ENCODE data around the gene SYCP2L.
"Not testable (repeated sequence)": the region's sequence is repeated elsewhere in the genome, so short reads cannot be mapped to it uniquely, and the experiment has no call there.

Gene SYCP2L

DNA sequence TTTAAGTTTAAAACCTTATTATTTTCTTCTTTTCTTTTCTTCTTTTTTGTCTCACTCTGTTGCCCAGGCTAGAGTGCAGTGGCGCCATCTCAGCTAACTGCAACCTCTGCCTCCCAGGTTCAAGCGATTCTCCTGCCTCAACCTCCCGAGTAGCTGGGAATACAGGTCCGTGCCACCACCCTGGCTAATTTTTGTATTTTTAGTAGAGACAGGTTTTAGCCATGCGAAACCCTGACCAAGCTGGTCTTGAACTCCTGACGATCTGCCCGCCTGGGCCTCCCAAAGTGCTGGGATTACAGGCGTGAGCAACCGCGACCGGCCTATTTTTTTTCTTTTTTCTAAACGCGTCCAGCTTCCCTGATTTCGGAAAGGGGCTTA lies 4.6 kb upstream of the SYCP2L start:
- DNase-seq, result not testable (repeated sequence)

DNA sequence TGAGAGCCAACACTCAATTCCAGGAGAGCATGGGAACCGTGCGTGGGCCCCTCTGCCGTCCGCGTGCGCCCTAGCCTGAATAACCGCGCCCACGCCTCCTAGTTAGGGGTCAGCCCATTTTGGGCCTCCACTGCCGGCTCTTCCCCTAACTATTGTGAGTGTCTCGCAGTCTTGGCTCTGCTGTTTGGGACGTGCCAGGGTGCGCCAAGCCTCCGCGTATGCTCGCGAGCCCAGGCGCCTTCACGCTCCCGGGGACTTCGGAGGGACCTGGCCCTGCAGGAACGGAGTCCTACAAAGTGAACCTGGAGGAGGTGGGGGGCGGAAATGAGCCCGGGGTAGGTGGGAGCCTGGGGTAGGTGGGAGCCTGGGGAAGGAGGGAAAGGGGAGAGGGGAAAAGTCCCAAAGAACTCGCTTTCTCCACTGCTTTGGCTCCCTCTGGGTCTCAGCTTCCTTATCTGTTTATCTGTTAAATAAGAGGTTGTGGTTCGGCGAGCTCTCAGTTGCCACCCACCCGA lies 4.1 kb upstream of the SYCP2L start:
- DNase-seq, result no peak

DNA sequence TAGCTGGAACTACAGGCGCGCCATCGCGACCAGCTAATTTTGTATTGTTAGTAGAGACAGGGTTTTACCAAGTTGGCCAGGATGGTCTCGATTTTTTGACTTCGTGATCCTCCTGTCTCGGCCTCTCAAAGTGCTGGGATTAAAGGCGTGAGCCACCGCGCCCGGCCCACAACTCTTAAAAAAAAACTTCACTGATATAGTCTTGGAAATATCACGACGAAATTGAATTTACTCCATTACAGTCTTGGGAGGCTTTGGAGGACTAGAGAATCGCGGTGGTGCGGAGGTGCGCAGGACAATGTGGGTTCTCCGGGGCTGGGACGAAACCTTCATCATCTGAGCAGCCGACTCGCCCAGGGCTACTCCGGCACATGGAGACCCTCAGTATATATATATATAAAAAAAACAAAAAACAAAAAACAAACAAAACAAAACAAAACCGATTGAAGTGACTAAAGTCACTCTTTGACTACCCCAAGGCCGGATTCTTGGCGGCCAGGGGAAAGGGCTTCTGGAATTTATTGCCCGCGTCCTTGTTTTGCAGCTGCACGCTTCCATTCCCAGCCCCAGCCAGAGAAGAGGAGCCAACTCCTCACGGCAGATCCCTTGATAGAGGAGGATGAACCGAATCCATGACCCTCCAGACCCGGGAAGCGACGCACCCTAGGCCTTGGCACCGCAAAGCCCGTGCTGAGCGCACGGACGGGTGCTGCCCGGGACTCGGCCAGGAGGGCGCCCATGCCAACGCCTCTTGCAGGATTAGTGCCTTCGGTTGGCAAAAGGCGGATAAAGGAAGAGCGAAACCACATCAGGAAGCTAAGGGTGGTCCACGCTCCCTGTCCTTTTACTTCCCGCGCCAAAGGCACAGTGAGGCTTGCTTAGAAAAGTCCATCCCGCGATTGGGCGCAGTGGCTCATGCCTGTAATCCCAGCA lies 3.3 kb upstream of the SYCP2L start:
- DNase-seq, result no peak

DNA sequence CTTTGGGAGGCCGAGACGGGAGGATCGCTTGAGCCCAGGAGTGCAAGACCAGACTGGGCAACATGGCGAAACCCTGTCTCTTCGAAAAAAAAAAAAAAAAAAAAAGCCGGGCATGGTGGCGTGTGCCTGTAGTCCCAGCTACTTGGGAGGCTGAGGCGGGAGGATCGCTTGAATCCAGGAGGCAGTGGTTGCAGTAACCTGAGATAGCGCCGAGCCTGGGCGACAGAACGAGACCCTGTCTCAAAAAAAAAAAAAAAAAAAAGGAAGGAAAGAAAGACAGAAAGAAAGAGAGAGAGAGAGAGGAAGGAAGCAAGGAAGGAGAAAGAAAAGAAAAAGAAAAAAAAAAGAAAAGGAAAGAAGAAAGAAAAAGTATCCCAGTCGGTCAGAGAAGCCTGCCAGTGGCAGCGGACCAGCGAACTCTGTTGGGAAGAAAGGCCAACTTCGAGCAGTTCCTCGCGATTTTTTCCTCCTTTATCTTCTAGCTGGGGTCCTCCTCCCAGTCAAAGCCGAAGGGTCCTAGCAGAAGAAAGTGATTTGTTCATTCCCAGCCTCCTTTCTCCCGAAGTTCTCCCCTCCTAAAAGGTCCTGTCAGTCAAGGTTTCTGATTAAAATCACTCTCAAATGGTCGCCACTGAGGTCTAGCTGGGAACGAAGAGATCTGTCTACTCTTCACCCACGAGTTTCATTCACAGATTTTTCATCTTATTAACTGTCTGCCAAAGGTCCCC lies 2.4 kb upstream of the SYCP2L start:
- DNase-seq, result no peak

DNA sequence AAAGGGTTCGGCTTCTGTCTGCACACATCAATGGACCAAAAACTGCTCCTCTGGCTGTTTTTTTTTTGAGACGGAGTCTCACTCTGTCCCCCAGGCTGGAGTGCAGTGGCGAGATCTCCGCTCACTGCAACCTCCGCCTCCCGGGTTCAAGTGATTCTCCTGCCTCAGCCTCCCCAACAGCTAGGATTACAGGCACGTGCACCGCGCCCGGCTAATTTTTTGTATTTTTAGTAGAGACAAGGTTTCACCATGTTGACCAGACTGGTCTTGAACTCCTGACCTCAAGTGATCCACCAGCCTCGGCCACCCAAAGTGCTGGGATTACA lies 524 bp upstream of the SYCP2L start:
- DNase-seq, result not testable (repeated sequence)

DNA sequence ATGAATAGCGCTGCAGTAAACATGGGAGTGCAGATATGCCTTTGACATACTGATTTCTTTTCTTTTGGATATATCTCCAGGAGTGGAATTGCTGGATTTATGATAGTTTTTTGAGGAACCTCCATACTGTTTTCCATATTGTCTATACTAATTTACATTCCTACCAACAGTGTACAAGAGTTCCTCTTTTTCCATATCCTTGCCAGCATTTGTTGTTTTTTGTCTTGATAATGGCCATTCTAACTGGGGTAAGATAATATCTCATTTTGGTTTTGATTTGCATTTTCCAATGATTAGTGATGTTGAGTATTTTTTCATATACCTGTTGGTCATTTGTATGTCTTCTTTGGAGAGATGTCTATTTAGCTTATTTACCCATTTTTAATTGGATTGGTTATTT lies 3.3 kb downstream of the SYCP2L start:
- no peak for DNase-seq

DNA sequence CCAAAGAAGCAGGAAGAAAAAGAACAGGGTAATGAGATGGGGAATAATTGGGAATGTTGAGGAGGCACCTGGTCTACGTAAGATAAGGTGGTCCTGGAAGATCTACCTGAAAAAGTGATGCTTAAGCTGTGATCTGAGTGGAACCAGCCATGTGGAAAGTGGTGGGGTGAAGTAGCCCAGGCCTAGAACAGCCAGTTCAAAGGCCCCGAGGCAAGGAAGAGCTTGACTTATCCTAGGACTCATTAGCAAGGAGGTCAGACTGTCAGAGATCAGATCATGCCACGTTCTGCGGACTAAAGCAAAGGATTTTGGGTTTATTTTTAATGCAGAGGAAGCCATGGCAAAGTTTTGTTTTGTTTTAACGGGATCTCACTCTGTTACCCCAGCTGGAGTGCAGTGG lies 5.1 kb downstream of the SYCP2L start:
- DNase-seq, result no peak

DNA sequence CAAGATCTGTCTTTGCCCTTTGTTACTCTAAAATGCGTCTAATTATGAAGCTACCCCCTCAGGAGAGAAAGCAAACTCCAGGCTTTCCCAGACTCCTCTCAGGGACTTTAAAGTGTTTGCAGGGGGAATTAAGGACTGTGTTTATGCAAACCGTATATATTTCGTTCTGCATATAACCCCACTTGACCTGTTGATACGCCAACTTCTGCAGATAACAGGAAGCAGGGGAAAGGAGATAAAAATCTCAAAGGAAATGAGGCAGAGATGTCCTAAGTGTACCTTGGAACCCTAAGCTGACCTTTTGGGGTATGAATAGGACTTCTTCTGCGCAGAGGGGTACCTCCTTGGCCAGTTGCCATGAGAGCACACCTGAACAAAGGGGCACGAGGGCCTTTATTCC lies 8.1 kb downstream of the SYCP2L start:
- no peak for DNase-seq

DNA sequence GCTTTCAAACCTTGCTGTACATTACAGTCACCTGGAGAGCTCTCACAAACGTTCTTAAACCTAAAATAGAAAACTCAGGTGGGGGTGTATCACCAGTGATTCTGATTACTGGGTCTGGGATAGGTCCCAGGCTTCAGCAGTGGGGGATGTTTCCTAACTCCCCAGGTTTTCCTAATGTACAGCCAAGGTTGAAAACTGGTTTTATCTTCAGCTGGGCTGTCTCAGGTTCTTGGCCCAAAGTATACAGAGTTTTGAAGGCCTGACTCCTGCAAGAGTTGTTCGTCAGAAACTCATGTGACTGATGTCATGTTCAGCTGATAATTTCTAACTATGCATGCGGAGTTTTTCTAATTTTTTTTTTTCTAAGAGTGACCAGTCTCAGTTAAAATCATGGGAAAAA lies 9.8 kb downstream of the SYCP2L start:
- no peak for DNase-seq

DNA sequence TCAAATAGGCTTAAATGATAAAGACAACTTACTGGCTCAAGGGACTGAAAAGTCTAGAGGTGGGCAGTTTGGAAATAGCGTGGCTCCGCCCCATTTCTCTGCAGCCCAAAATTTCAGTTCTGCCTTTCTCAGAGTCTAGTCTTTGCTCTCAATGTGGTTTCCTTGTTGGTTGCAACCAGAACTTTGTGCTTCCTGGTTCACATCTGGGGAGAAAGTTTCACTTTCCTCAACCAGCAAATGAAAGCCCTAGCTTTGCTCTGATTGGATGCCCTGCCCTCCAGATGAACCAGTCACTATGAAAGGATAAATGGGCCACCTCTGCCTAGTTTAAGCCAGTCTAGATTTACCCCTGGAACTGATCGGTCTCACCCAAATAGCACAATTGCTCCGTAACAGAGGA lies 14.9 kb downstream of the SYCP2L start:
- no peak for DNase-seq

DNA sequence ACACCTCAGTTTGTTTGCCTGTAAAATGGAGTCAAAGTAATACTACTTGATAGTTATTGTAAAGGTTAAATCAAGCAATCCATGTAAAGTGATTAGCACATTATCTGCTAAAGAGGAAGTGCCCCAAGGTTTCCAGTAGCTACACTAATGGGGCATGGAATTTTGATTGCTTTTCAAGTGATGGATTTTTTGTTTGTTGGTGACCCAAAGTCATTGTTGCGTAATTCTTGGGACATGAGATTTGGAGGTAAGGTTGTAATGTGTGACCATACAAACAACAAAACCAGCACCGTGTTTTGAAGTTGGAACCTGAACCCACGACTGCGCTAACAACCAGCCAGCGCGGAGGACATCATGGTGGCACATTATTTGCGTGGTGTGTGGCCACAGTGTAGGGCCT lies 17.2 kb downstream of the SYCP2L start:
- no peak for DNase-seq

DNA sequence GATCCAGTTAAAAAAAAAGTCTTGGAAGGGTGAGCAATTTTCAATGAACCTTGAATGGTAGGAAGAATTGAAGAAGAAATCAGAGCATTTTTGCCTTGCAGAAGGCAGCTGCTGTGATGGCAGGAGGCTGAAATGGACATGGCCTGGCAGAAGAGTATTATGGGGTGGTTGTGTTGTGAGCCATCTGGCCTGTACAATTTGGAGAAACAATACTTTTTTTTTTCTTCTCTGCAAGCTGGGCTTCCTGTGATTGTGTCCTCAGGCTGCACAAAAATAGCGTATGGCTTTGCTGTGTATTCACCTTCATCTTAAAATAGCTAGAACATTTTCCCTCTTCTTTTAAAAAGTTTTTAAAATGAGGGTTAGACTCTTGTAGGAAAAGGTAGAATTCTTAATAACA lies 21.4 kb downstream of the SYCP2L start:
- no peak for DNase-seq

DNA sequence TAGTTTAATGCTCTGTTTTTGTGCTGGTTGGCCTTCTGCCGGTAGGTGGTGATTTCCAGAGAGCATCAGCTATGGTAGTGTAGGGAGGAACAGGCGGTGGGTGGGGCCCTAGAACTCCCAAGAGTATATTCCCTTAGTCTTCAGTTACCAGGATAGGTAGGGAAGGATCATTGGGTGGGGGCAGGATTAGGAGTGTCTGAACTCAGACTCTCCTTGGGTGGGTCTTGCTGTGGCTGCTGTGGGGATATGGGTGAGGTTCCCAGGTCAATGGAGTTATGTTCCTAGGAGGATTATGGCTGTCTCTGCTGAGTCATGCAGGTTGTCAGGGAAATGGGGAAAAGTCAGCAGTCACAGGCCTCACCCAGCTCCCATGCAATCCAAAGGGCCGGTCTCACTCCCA lies 32.7 kb downstream of the SYCP2L start:
- not testable (repeated sequence) for DNase-seq

DNA sequence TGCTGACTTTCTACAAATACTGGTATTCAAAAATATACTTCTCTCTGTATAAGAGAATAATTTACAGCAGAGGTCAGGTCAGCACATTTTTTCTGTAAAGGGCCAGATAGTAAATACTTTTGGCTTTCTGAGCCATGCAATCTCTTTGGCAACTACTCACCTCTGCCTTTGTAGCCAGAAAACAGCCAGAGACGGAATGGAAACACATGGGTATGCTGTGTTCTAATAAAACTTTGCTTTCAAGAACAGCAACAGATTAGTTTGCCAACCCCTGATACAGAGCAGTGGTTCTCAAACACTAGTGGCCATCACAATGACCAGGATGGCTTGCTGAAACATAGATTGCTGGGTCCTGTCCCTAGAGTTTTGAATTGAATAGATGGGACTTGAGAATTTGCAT lies 46.3 kb downstream of the SYCP2L start:
- no peak for DNase-seq

DNA sequence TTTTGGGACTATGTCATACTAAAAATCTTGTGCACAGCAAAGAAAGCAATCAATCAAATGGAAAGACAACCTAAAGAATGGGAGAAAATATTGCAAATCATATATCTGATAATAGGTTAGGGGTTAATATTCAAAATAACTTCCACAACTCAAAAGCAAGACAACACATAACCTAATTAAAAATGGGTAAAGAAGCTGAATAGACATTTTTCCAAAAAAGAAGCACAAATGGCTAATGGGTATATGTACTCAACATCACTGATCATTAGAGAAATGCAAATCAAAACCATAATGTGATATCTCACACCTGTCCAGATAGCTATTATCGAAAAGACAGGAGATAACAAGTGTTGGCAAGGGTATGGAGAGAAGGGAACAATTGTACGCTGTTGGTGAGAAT lies 53.0 kb downstream of the SYCP2L start:
- DNase-seq, result no peak

DNA sequence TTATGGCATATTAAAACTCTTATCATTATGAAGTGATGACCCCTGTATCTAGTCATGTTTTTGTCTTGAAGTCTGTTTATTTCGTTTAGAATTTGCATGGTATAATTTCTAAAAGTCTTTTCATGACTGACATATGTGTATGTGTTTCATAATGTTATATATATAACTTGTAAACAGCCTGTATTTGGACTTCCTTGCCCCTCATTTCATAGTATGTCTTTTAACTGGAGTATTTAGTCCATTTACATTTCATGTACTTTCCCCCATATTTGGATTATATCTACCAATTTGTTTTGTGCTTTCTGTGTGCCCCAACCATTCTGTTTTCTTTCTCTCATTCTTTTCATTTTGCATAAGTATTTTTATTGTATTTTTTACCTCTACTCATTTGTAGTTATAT lies 59.0 kb downstream of the SYCP2L start:
- DNase-seq, result no peak

DNA sequence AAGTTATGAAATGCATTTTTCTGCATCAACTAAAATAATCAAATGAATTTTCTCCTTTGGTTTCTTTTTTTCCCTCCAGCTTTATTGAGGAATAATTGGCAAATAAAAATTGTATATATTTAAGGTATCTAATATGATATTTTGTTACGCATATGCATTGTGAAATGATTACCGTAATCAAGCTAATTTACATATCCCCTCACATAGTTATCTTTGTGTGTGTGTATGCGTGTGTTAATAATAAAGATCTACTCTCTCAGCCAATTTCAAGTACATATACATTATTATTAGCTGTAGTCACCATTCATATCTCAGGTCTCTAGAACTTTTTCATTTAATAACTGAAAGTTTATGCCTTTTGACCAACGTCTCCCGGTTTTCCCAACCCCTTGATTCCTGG lies 61.1 kb downstream of the SYCP2L start:
- no peak for DNase-seq

DNA sequence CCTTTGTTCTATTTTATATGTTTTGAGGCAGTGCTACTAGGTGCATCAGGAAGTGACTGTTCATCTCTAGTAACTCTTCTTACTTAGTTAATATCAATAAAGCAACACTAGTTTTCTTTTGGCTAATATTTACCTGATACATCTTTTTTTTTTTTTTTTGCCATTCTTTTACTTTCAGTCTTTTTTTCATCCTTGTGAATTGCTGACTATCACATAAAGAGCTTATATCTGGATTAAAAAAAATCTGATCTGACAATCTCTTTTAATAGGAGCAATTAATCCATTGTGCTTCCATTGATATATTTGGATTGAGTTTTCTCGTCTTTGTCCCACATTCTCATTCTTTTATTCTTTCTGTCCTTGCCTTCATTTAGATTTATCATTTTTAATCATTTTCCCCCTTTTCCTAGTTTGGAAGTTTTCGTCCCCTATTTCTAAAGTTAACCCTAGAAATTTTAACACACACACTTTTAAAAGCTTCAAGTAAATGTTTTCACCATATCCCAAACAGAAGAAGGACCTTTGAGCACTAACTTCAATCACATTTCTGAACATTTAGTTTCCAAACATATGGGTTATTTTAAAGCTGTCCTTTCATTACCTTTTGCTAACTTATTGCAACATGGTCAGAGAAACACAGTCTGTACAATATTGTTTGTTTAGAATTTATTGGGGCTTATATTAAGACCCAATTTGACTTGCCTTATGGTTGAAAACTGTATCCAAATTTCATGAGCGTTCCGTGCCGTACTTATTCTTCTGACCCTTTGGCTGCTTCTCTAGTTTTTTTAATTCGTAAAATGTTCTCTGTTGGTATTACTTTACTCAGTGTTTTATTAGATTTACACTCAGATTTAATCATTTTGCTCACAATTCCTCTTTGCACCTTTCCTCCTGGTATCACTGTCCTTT lies 63.0 kb downstream of the SYCP2L start:
- DNase-seq, result no peak

DNA sequence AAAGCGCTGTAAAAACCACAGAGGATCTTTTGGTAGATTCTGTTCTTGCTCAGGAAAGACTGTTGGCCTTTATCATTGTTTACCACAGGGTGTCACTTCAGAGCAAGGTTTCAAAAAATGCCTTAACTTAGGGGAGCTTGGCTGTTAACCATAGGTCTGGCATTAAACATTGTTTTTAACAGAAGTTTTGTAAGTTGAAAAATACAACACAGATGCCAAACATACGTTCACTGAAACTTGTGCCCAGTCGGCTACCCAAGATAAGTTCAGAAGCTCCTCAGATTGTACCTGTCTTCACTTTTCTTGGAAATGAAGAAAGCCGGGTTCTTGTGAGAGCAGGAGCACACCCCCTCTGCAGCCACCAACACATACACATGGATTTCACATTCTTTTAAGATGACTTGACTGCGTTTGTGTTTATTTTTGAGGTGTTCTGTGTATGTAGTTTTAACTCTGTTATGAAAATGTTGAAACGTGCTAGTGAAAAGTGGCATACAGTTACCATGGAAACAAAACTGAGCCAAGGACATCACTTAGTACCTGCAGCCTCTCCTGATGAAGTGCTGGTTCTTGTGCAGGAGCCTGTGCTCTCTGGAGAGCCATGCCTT lies 64.9 kb downstream of the SYCP2L start:
- DNase-seq, result no peak

DNA sequence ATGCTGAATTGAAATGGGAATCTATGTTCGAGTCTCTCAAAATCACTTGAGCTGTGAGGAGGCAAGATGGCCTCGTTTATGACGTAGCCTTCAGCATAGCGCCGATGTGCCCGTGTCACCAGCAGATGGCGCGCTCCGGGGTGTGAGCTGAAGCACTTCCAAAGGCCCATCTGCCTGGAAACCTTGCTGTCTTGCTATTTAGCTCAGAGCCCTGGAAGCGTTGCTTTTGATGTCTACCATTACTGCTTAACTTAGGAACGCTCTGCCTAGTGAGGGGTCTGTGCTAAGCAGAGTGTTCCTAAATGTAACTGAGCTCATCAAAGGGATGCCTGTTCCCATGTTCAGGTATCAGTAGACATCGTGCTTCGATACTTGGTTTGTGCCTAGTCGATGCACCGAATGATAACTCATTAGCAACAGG lies 67.7 kb downstream of the SYCP2L start:
- DNase-seq, result no peak

DNA sequence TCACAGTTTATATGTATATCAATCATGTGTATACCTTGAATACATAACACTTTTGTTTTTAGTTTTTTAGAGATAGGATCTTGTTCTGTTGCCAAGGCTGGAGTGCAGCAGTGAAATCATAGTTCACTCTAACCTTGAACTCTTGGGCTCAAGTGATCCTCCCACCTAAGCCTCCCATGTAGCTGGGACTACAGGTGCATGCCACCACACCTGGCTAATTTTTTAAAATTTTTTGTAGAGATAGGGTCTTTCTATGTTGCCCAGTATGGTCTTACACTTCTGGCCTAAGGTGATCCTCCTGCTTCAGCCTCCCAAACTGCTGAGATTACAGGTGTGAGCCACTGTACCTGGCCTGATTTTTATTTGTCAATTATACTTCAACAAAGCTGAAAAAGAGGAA lies 69.9 kb downstream of the SYCP2L start:
- DNase-seq, result no peak

DNA sequence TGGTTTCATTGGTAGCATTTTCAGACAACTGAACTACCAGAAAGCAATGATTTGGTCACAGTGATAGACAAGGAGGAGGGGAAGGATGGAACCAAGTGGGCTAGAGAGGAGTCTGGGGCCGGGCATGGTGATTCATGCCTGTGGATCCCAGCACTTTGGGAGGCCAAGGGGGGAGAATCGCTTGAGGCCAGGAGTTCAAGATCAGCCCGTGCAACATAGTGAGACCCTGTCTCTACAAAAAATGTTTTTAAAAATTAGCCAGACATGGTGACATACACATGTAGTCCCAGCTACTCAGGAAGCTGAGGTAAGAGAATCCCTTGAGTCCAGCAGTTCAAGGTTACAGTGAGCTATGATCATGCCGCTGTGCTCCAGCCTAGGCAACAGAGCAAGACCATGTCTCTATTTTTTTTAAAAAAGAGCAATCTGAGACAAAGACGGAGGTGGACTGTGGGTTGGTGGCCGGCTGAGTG lies 70.6 kb downstream of the SYCP2L start:
- no peak for DNase-seq

DNA sequence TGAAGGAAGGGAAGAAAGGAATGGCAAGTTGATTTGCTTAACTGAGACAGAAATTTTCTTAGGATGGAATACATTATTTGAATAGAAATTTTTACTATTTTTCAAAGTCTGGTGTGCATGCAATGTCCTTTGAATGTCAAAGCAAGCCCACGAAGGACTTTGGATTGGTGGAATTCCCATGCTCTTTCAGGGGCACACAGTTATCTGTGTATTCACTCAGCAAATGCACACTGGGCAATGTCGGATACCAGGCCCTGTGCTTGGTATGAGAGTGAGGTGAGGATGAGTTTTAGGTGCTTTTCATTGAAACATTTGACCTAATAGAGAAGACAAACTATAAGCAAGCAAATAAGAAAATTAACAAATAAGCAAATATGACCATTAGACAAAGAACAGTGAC lies 73.3 kb downstream of the SYCP2L start:
- DNase-seq, result no peak

Data from NCI-H2081 treated with DMSO at 0.1 percent for 48 hours (cell line).